Pulmonary artery endothelial cell (primary cell): ENCODE results near the gene CCDC57. TPM values are rescaled to one million over a fixed set of nuclear protein-coding genes. Genes with fewer than 3 reads are reported as not detected.

Experiments
- DNase-seq: peaks from one replicate; pipeline ENCODE4 v3.0.0-alpha.2; 2011; ENCODE audit warnings: low read depth, low spot score
- total RNA-seq: library from RNA; depleted of rRNA; stranded (reverse); fragments of >200 nt; gene quantifications from 2 replicates; pipeline ENCODE4 v1.2.3, GENCODE V29; 2014

Gene CCDC57
- total RNA-seq, 1 donor from 2014 or later, result 6.9 TPM

- DNase-seq, result no peak
Measured at GRCh38 chr17:82247182-82247823, 34.7 kb upstream of the CCDC57 start.

- no peak for DNase-seq
Measured at GRCh38 chr17:82246365-82247181, 33.9 kb upstream of the CCDC57 start.

- DNase-seq, result no peak
Measured at GRCh38 chr17:82246040-82246364, 33.4 kb upstream of the CCDC57 start.

GRCh38 chr17:82245134-82246039 is 32.7 kb upstream of the CCDC57 start:
- no peak for DNase-seq

DNA sequence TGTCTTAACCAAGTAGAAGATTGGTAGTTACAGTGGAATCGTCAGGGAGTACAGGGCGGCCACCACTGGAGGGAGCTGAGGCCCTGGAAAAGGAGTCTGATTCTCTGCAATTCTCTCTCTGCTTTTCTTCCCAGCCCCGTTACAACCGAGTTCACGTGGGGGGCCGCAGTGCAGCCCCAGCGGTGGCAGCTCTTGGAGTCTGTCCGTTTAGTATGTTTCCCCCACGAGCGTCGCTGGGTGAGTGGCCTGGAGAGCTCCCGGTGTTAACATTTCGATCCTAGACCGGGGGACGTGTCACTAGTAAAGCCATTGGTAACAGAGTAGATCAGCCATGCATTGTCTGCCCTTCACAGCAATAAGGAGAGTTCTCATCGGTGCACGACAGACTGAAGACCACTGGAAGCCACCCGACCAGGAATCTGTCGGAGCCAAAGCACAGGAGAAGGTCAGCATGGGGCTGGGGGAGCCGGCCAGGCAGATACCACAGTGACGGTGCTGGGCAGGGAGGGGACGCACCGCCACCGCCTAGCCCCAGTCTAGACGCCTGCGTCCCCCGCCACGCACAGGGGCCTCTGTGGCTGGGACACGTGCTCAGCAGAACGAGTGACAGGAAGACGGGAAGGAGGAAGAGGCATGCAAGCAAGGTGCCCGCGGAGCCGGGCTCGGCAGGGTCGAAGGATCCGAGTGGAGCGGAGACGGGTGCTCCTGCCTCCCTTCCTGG is 31.9 kb upstream of the CCDC57 start:
- DNase-seq, result no peak

DNA sequence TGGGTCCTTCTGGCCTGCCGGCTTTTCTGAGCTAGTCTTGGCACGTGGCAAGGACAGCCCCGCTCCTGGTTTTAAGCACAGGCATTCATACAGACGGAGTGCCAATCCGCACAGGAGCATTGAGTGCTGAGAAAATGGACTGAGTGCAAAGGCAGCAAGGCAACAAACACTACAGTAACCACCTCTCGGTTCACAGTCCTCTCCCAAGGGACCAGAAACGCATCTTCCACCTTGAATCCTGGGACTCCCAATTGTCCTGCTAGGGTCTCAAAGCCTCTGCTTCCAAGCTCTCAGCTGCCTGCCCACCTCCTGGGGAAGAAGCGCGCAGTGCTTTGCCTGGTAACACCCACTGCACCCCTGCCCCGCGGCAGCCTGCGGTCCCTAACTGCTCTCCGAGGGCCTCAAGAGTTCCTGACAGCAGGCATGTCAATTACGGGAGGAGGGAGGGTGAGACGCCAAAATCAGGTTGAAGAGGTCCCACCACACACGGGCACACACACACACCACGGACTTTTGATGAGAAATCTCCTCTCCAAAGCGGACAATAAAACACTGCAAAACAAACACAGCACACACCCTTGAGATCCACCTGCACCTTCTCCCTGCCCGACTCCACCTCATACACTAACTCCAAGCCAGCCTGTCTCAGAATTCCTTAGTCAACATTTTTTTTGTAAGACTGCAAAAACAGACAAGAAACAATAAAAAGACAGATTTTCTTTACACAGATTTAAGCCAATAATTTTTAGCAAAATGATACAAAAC is 31.2 kb upstream of the CCDC57 start:
- no peak for DNase-seq

DNA sequence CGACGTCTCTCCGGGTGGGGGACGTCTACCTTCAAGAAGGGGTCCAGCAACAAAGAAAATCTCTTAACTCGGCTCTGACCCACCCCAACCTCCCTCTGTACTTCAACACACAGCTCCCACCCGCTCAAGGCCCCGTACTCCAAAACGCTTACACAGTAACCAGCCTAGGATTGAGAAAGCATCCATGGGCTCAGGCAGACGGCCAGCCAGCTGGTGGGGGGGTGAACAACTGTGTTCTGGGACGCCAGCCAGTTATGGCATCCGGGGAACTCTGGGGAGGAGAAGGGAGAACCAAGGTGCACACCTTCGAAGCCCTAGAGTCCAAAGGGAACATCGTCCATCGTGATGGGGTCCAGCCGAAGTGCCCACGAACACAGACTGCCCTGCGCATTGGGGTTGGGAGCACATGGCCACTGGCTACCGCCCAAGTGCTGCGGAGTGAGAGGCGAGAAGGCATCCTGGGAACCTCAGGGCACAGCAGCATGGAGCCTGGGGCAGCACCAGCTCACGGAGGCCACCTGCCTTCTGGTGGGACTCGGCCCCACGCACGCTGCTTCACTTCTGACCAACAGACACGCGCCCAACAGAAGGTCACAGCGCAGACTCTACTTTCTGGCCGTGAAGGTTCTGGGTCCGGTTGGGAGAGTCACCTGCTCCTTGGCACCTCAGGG is 30.5 kb upstream of the CCDC57 start:
- no peak for DNase-seq

GRCh38 chr17:82242698-82242976 is 30.0 kb upstream of the CCDC57 start:
- DNase-seq, result no peak

DNA sequence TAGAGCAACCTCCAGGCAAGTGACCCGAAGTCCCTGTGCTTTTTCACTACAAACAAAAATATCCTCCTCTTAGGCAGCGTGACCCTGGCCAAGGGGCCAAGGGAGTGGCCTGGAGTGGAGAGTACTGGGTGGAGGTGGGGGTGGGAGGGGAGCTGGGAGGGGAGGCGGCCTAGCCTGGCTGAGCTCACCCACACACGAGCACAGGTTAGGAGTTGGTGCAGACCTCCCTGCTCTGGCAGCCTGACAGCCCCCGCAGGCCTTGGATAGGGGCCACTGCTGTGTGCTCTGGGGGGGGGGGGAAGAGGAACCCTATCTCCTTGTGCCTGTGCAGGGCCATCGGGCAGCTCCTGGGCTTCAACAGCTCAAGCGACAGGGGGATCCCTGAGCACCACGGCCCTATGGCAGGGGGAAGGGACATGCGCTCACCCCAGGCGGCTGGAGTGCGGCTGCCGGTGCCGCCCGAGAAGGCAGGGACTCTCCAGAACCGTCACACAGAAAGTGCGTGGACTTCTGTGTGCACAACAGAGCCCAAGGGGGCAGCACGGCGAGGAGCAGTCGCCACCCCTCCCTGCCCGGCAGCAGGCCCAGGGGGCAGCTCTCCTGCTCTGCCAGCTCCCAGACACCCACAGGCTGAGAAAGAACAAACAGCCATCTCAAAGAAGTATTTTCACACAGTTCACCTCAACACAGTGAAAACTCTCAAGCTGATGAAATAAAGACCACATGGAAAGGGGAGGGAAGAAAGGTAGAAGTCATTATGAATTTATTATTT is 29.5 kb upstream of the CCDC57 start:
- no peak for DNase-seq

- DNase-seq, result no peak
Measured at GRCh38 chr17:82241183-82241925, 28.7 kb upstream of the CCDC57 start.

- DNase-seq, result no peak
Measured at GRCh38 chr17:82240506-82241182, 28.0 kb upstream of the CCDC57 start.

DNA sequence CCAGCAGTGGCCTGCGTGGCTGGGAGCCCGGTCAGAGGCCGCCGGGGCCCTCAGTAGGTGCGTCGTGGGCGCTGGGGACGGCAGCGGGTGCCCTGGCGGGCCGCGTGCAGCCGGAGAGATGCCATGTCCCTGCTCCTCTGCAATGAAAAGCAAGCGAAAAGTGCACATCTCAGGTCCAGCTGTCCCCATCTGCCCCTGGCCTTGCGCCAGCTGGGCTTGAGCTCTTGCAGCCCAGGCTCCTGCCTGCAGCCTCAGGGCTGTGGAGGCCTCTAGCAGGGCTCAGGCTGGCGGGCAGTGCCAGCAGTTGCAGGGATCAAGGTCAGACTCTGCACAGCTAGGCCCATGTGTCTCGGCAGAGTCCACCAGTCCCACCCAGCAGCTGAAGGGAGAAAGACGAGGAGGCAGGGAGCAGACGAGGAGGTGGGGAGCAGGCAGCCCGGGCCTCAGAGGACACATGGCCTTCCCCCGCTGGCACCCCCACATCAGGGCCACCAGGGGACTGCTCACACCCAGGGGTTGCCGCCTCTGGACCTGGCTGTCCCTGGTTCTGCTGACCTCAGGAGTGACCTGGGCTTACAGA is 27.4 kb upstream of the CCDC57 start:
- no peak for DNase-seq

GRCh38 chr17:82239401-82239925 is 26.8 kb upstream of the CCDC57 start:
- no peak for DNase-seq

- DNase-seq, result no peak
Measured at GRCh38 chr17:82238472-82239201, 26.0 kb upstream of the CCDC57 start.

- DNase-seq, result no peak
Measured at GRCh38 chr17:82237746-82238471, 25.3 kb upstream of the CCDC57 start.

GRCh38 chr17:82237083-82237745 is 24.6 kb upstream of the CCDC57 start:
- no peak for DNase-seq
